HepG2 (cell line): ENCODE results near the gene NFX1. TPM values are rescaled to one million over a fixed set of nuclear protein-coding genes. Genes with fewer than 3 reads are reported as not detected.

ENCODE experiments used
- CAMTA2 ChIP-seq: sonication (generic); formaldehyde crosslinking; IDR thresholded peaks from 2 replicates; pipeline ENCODE4 v1.4.0; 2020; ENCODE audit warnings: mild to moderate bottlenecking, missing genetic modification reagents, borderline replicate concordance
- KAT7 ChIP-seq: IDR thresholded peaks from 2 replicates; pipeline ENCODE4 v1.6.1; 2018; ENCODE audit warnings: borderline replicate concordance, missing compliant biosample characterization
- NFATC3 ChIP-seq: sonication (generic); formaldehyde crosslinking; IDR thresholded peaks from 2 replicates; pipeline ENCODE4 v1.5.1; 2020; ENCODE audit warnings: mild to moderate bottlenecking, missing genetic modification reagents
- PPARG ChIP-seq: conservative IDR thresholded peaks from 2 replicates; pipeline ENCODE4 v1.6.1; 2016; ENCODE audit warnings: missing biosample characterization, missing genetic modification reagents
- SNAPC4 ChIP-seq: sonication (generic); formaldehyde crosslinking; IDR thresholded peaks from 2 replicates; pipeline ENCODE4 v1.4.0; 2020; ENCODE audit warnings: mild to moderate bottlenecking, missing genetic modification reagents
- SRSF9 ChIP-seq: fragments of 200-400 bp; formaldehyde crosslinking; IDR thresholded peaks from 2 replicates; pipeline ENCODE4 v1.6.1; 2018; ENCODE audit warnings: borderline replicate concordance, mild to moderate bottlenecking, low read depth, low read length; ENCODE audit not compliant: insufficient read depth, poor library complexity, severe bottlenecking
- STAT6 ChIP-seq: sonication (generic); formaldehyde crosslinking; IDR thresholded peaks from 2 replicates; pipeline ENCODE4 v1.4.0; 2020; ENCODE audit warnings: missing genetic modification reagents, mild to moderate bottlenecking, borderline replicate concordance
- TBX3 ChIP-seq: fragments of 450-650 bp; IDR thresholded peaks from 2 replicates; pipeline ENCODE4 v1.6.1; 2017; ENCODE audit warnings: antibody characterized with exemption, mild to moderate bottlenecking, inconsistent platforms, borderline replicate concordance
- ZBTB26 ChIP-seq: IDR thresholded peaks from 2 replicates; pipeline ENCODE4 v1.6.1; 2016; ENCODE audit warnings: missing compliant biosample characterization, missing genetic modification reagents, borderline replicate concordance
- ZNF263 ChIP-seq: sonication (generic); formaldehyde crosslinking; IDR thresholded peaks from 2 replicates; pipeline ENCODE4 v1.4.0; 2020; ENCODE audit warnings: missing genetic modification reagents
- ZNF343 ChIP-seq: sonication (generic); formaldehyde crosslinking; IDR thresholded peaks from 2 replicates; pipeline ENCODE4 v1.4.0; 2020; ENCODE audit warnings: mild to moderate bottlenecking, missing genetic modification reagents
- ZNF484 ChIP-seq: sonication (generic); formaldehyde crosslinking; IDR thresholded peaks from 2 replicates; pipeline ENCODE4 v1.5.1; 2020; ENCODE audit warnings: mild to moderate bottlenecking, low read depth, missing genetic modification reagents, borderline replicate concordance
- ZNF567 ChIP-seq: sonication (generic); formaldehyde crosslinking; IDR thresholded peaks from 2 replicates; pipeline ENCODE4 v1.8.1; 2023; ENCODE audit warnings: mild to moderate bottlenecking, missing genetic modification reagents, borderline replicate concordance
- ZNF639 ChIP-seq: conservative IDR thresholded peaks from 2 replicates; pipeline ENCODE4 v1.6.1; 2018; ENCODE audit warnings: missing genetic modification reagents
- polyA plus RNA-seq, 8 experiments: library from polyadenylated mRNA; depleted of rRNA in 3 of 8; stranded (reverse) in 7 of 8; unstranded in 1 of 8; fragments of >200 nt; fragmentation: Illumina TruSeq in 4 of 8; extraction: Trizol in 4 of 8; gene quantifications; 2 replicates each; pipeline versions ENCODE4 v1.2.1 to v1.2.3, GENCODE V29; 2011 to 2016; ENCODE audit warnings: low read depth in 4 of 8, missing spikeins in 1 of 8, mixed read lengths in 1 of 8; ENCODE audit not compliant: insufficient read depth in 1 of 8
- total RNA-seq, 5 experiments: library from RNA; depleted of rRNA; stranded (reverse); fragments of >200 nt; fragmentation: Illumina TruSeq; extraction: Trizol; gene quantifications; 2 replicates each; pipeline ENCODE4 v1.2.3, GENCODE V29; 2016; ENCODE audit warnings: low read depth in 1 of 5

The NFX1 gene
- total and polyA plus RNA-seq, 2 of the 13 experiments (the other 11 are each of a cell fraction or from before 2014, with no cell fraction given) = 23.9 to 27.5 TPM

GRCh38 chr9:33263131-33264002 is 26.9 kb upstream of the NFX1 start (continued):
- TF ChIP-seq CAMTA2 (CRISPR knock-in tag) (no peak), ZBTB26 (CRISPR knock-in tag) (peak; percentile 98), KAT7 (no peak), ZNF484 (CRISPR knock-in tag) (no peak), ZNF343 (CRISPR knock-in tag) (no peak), TBX3 (no peak), STAT6 (CRISPR knock-in tag) (no peak), SRSF9 (no peak), NFATC3 (no peak), ZNF263 (CRISPR knock-in tag) (no peak), ZNF639 (CRISPR knock-in tag) (0 out of 2 replicates have a peak, but pooled peaks have one; percentile 17), SNAPC4 (CRISPR knock-in tag) (no peak), PPARG (CRISPR knock-in tag) (no peak), ZNF567 (CRISPR knock-in tag) (no peak)
